HG03103 (cell line): Measurements from ENCODE around the gene AKAP6.
"Not testable (repeated sequence)": the region's sequence is repeated elsewhere in the genome, so short reads cannot be mapped to it uniquely, and the experiment has no call there.

ENCODE experiments used
- ATAC-seq: cut with Tn5 transposase; IDR thresholded peaks from one replicate; pipeline ENCODE4 v1.9.1; 2021; ENCODE audit warnings: low read depth; ENCODE audit not compliant: unreplicated experiment

The AKAP6 gene

DNA sequence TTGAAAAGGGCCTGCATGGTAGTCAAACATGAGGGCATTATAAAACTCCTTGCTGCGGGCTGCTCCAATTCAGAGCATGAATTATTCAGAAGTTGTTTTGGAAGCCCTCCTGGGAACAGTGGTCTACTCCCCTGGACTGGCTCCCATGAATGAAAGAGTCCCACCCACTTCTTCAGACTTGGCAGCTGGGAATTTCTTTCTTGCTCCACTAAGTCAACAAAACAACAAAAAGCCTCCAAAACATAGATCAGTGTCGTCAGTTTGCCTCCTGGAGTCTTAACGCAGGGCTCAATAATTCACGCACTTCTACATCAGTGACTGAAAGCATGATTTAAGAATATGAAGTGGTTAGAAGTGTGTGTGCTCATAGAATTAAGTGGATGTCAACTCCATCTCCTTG is 37.9 kb downstream of the AKAP6 start:
- ATAC-seq: no peak

DNA sequence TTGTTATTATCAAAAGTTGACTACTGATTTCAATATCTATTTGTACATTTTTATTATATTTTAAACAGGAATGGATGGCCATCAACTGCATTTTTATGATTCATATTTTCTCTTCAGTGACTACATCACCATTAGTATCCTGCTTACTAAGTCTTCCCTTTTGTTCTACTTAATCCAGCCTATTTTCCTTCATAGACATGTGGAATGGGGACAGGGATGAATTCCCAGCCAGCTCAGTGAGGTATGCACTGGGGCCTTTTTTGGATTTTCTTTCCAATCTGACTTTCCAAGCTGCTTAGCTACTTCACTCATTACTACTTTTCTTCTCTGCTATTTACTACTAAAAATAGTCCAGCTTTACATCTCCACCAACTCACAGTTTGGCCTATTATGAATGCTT is 38.4 kb downstream of the AKAP6 start:
- ATAC-seq: no peak

GRCh38 chr14:32368107-32368506 is 39.0 kb downstream of the AKAP6 start:
- no peak for ATAC-seq

GRCh38 chr14:32370714-32371113 is 41.6 kb downstream of the AKAP6 start:
- no peak for ATAC-seq

DNA sequence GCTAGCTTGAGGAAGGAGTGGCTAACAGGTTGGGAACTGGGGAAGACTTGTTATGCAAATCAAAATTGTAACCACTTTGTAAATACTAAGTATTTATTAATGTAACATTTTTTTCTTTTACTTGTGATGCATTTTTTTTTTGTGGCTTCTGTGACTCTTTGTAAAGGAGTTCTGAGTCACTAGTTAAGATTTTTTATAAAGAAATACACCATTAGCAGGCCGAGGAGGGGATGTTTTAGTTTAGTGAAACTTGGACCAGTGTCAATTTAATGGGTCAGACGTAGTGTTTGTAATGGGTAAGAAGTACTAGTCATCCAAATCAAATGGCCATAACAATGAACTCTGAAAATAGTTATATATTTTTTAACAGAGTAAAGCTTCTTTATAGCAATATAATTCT is 43.1 kb downstream of the AKAP6 start:
- no peak for ATAC-seq

GRCh38 chr14:32373174-32373573 is 44.1 kb downstream of the AKAP6 start:
- not testable (repeated sequence) for ATAC-seq

GRCh38 chr14:32374155-32374554 is 45.1 kb downstream of the AKAP6 start:
- ATAC-seq: no peak

GRCh38 chr14:32375663-32376062 is 46.6 kb downstream of the AKAP6 start:
- ATAC-seq: no peak

DNA sequence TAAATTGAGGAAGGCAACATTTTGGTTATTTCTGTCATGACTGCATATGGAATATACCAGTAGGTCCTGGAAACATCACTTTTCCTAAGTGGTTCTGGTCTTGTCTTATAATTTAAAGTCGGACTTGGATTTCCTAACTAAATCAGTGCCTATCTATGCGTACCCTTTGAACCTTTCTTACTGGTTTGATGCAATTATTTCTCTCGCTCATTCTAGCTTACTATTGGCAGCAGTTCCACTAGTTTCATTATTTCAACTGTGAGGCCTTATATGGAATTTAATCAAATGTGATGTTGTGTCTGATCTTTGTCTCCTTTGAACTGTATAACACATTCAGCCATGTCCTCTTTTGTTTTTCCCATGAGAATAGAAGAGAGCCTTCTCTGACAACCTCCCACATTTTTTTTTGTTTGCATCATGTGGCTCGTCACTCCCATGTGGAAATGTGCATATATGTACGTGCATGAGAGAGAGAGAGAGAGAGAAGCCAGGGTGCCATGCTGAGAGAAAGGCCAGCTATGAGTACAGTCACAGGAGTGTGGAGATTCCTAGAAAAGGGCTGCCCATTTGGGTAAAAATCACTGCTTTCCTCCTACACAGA is 48.0 kb downstream of the AKAP6 start:
- no peak for ATAC-seq

- no peak for ATAC-seq
Observed at GRCh38 chr14:32378284-32378683, 49.2 kb downstream of the AKAP6 start.

GRCh38 chr14:32379447-32379846 is 50.3 kb downstream of the AKAP6 start:
- no peak for ATAC-seq

GRCh38 chr14:32381869-32382268 is 52.8 kb downstream of the AKAP6 start:
- ATAC-seq: no peak

GRCh38 chr14:32382704-32383103 is 53.6 kb downstream of the AKAP6 start:
- ATAC-seq: no peak

GRCh38 chr14:32383364-32384009 is 54.4 kb downstream of the AKAP6 start:
- ATAC-seq: no peak

DNA sequence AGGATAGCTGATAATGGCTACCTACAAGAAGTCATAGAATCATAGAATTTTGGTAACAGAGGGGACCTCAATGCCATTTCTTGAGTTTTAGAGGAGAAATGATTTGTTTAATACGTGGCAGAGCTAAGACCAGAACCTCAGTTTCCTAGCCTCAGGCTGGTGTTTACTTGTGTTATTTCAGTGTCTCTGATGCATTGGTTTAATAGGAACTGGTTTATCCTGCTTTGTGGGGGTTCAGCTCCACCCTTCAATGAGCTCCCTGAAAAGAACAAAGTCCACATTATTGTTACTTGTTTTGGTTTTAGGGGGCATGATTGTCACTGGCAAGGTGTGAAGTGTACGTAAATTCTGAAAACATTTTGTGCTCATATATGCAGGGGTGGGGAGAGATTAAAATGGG is 55.4 kb downstream of the AKAP6 start:
- ATAC-seq: no peak

DNA sequence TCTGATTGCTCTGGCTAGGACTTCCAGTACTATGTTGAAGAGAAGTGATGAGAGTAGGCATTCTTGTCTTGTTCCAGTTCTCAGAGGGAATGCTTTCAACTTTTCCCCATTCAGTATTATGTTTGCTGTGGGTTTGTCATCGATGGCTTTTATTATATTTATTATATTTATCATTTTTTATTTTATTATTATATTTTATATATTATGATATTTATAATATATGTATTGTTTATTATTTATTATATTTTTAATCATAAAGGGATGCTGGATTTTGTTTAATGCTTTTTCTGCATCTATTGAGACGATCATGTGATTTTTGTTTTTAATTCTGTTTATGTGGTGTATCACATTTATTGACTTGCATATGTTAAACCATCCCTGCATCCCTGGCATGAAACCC is 58.2 kb downstream of the AKAP6 start:
- ATAC-seq: not testable (repeated sequence)

- no peak for ATAC-seq
Observed at GRCh38 chr14:32393119-32393518, 64.0 kb downstream of the AKAP6 start.

GRCh38 chr14:32394038-32394437 is 64.9 kb downstream of the AKAP6 start:
- ATAC-seq: no peak

DNA sequence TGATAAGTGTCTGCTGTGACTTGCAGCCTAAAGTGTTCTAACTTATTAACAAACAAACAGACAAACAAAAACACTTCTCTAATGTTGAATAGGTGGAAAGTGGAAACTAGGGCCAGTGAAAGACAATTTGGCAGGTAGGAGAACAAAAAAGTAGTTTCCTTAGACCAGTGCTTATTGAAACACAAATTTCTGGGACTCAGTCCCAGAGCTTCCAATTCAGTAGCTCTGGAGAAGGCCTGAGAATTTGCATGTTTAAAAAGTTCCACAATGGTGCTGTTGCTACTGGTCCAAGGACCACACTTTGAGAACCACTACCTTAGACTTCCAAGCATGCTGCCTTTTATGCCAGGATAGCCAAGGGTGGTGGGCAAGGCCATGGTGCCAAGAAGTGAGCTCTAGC is 67.8 kb downstream of the AKAP6 start:
- ATAC-seq: no peak

- no peak for ATAC-seq
Observed at GRCh38 chr14:32397861-32398640, 69.0 kb downstream of the AKAP6 start.

- no peak for ATAC-seq
Observed at GRCh38 chr14:32399920-32400319, 70.8 kb downstream of the AKAP6 start.

DNA sequence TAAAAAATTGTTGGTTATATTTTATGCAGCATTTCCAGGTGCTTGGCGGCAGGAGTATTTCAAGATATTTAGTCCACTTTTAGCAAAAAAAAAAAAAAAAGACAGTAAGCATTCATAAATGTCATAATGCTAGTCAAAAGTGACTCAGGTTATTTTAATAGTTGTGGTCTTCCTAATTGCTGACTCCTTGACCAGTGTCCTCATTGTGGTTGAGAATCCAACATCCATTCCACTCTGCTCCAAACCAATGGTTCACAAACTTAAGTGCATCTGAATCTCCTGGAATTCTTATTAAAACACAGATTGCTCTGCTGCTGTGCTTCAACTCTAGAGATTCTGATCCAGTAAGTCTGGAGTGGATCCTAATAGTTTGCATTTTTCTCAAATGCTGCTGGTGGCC is 71.4 kb downstream of the AKAP6 start:
- ATAC-seq: no peak
